HepG2 (cell line): ENCODE measurements around the gene ZNF804B. TPM values are rescaled to one million over a fixed set of nuclear protein-coding genes. Genes with fewer than 3 reads are reported as not detected.

Experiments used
- ATAC-seq: fragments of 200-7000 bp; cut with Tn5 transposase; 3 replicates; pipeline ENCODE4 v1.9.1; 2020; ENCODE audit warnings: mild to moderate bottlenecking, moderate library complexity
- BruUV-seq: library from RNA; stranded (reverse); fragments of 400-500 nt; replicated peaks from 2 replicates; lab custom pipeline; 2021; lab: Mats Ljungman, UMichigan
- CTCF ChIA-PET: fragments of 300-600 bp; formaldehyde crosslinking; extraction: SDS; loops from one replicate; lab custom pipeline; 2021; ENCODE audit warnings: low total read pairs, inconsistent platforms, low intra/inter-chr PET ratio; lab: Yijun Ruan, JAX
- POLR2A ChIA-PET: fragments of 350-600 bp; sonication (Branson Sonifier 250); formaldehyde crosslinking; loops from one replicate; lab custom pipeline; 2020; ENCODE audit warnings: antibody characterized with exemption, inconsistent platforms; lab: Yijun Ruan, JAX
- DNase-seq: peaks from one replicate; pipeline ENCODE4 v3.0.0-alpha.2; 2015; ENCODE audit warnings: low spot score
- FAIRE-seq: peaks from 3 replicates; lab custom pipeline; 2011; peaks lifted over from hg19 to GRCh38; lab: Jason Lieb, UNC
- H2AFZ ChIP-seq: one replicate; pipeline ENCODE4 v1.6.1; 2011; ENCODE audit warnings: low read length, inconsistent platforms
- H3K27ac ChIP-seq: fragments of 300-600 bp; 3 replicates; pipeline ENCODE4 v1.8.0; 2011; ENCODE audit warnings: mixed run types, mild to moderate bottlenecking, mixed read lengths, low read length, inconsistent platforms; ENCODE audit not compliant: insufficient read depth; ENCODE audit errors: extremely low read length
- H3K27me3 ChIP-seq, 2 experiments: fragments of 200-600 bp in 1 of 2; 2 replicates in 1 of 2; 3 replicates in 1 of 2; pipeline versions ENCODE4 v1.6.0 to v1.8.0; 2011; ENCODE audit warnings: low read length in 2 of 2, mild to moderate bottlenecking in 2 of 2, moderate library complexity in 2 of 2, inconsistent platforms in 1 of 2; ENCODE audit not compliant: insufficient read depth in 2 of 2, control insufficient read depth in 1 of 2
- H3K36me3 ChIP-seq, 2 experiments: fragments of 200-600 bp in 1 of 2; replicated peaks in 1 of 2; 2 replicates in 1 of 2; 3 replicates in 1 of 2; pipeline versions ENCODE4 v1.5.1 to v1.8.0; 2011; ENCODE audit warnings: low read length in 2 of 2, inconsistent platforms in 1 of 2; ENCODE audit not compliant: insufficient read depth in 2 of 2, control insufficient read depth in 1 of 2
- H3K4me1 ChIP-seq: 2 replicates; pipeline ENCODE4 v1.5.1; 2012; ENCODE audit warnings: low read length, inconsistent platforms; ENCODE audit not compliant: insufficient read depth
- H3K4me2 ChIP-seq: 2 replicates; pipeline ENCODE4 v1.6.0; 2011; ENCODE audit warnings: low read depth, low read length, inconsistent platforms
- H3K4me3 ChIP-seq, 3 experiments: fragments of 200-600 bp in 1 of 3; sonication (generic), shearing (Covaris generic) in 1 of 3; replicated peaks in 1 of 3; 2 replicates each; pipeline ENCODE4 v1.5.1; 2011 to 2016; ENCODE audit warnings: low read length in 3 of 3, inconsistent platforms in 2 of 3, low read depth in 2 of 3, mild to moderate bottlenecking in 2 of 3, control low read depth in 1 of 3, mixed read lengths in 1 of 3; ENCODE audit not compliant: insufficient read depth in 1 of 3
- H3K79me2 ChIP-seq: one replicate; pipeline ENCODE4 v1.6.1; 2011; ENCODE audit warnings: low read length, inconsistent platforms; ENCODE audit not compliant: insufficient read depth
- H3K9ac ChIP-seq: 2 replicates; pipeline ENCODE4 v1.6.0; 2011; ENCODE audit warnings: mild to moderate bottlenecking, low read depth, low read length, inconsistent platforms; ENCODE audit not compliant: insufficient read depth
- H3K9me3 ChIP-seq: 2 replicates; pipeline ENCODE4 v1.5.1; 2012; ENCODE audit warnings: mild to moderate bottlenecking, low read length
- H4K20me1 ChIP-seq: 2 replicates; pipeline ENCODE4 v1.6.0; 2011; ENCODE audit warnings: inconsistent platforms, mild to moderate bottlenecking, low read length, moderate library complexity; ENCODE audit not compliant: insufficient read depth
- CHD2 ChIP-seq: IDR thresholded peaks from 2 replicates; pipeline ENCODE4 v1.6.1; 2011; ENCODE audit warnings: low read depth, low read length, improper control_type of control experiment
- TFDP1 ChIP-seq: IDR thresholded peaks from 2 replicates; pipeline ENCODE4 v1.6.1; 2016; ENCODE audit warnings: missing compliant biosample characterization, missing genetic modification reagents, borderline replicate concordance
- XRCC5 ChIP-seq: fragments of 200-400 bp; formaldehyde crosslinking; optimal IDR thresholded peaks from 2 replicates; pipeline ENCODE3; 2017; ENCODE audit warnings: mild to moderate bottlenecking, low read length
- ZFP91 ChIP-seq: sonication (generic); formaldehyde crosslinking; IDR thresholded peaks from 2 replicates; pipeline ENCODE4 v1.9.0; 2022; ENCODE audit warnings: missing genetic modification reagents, mild to moderate bottlenecking, borderline replicate concordance
- ZNF3 ChIP-seq: IDR thresholded peaks from 2 replicates; pipeline ENCODE4 v1.7.0; 2017; ENCODE audit warnings: inconsistent platforms
- ZNF407 ChIP-seq: sonication (generic); formaldehyde crosslinking; IDR thresholded peaks from one replicate; pipeline ENCODE4 v1.5.1; 2020; ENCODE audit warnings: mild to moderate bottlenecking, missing genetic modification reagents; ENCODE audit errors: not compliant biosample characterization
- ZNF430 ChIP-seq: sonication (generic); formaldehyde crosslinking; IDR thresholded peaks from 2 replicates; pipeline ENCODE4 v1.9.0; 2021; ENCODE audit warnings: mild to moderate bottlenecking, missing genetic modification reagents
- ZNF790 ChIP-seq: sonication (generic); formaldehyde crosslinking; IDR thresholded peaks from 2 replicates; pipeline ENCODE4 v1.8.0; 2022; ENCODE audit warnings: missing genetic modification reagents, mild to moderate bottlenecking, borderline replicate concordance
- ZSCAN9 ChIP-seq: IDR thresholded peaks from 2 replicates; pipeline ENCODE4 v1.6.1; 2016; ENCODE audit warnings: borderline replicate concordance
- WGBS: methylation state at CpG from one replicate; pipeline ENCODE4 v1.1.6; 2017; ENCODE audit warnings: low lambda C conversion rate; 5-methylcytosine and 5-hydroxymethylcytosine counted together
- in situ Hi-C: cut with HindIII; loops from 2 replicates; pipeline ENCODE4 v1.10.0; 2017; ENCODE audit warnings: low pct_unique_long_range_greater_than_20kb; ENCODE audit not compliant: extremely low pct_ligation_motif_present
- intact Hi-C: fragments of 100-400 bp; cut with micrococcal nuclease; formaldehyde crosslinking; loops from one replicate; pipeline ENCODE4 v1.10.0; 2022; ENCODE audit not compliant: unreplicated experiment
- polyA plus RNA-seq, 8 experiments: library from polyadenylated mRNA; depleted of rRNA in 3 of 8; stranded (reverse) in 7 of 8; unstranded in 1 of 8; fragments of >200 nt; fragmentation: Illumina TruSeq in 4 of 8; extraction: Trizol in 4 of 8; gene quantifications; 2 replicates each; pipeline versions ENCODE4 v1.2.1 to v1.2.3, GENCODE V29; 2011 to 2016; ENCODE audit warnings: low read depth in 4 of 8, missing spikeins in 1 of 8, mixed read lengths in 1 of 8; ENCODE audit not compliant: insufficient read depth in 1 of 8
- total RNA-seq, 5 experiments: library from RNA; depleted of rRNA; stranded (reverse); fragments of >200 nt; fragmentation: Illumina TruSeq; extraction: Trizol; gene quantifications; 2 replicates each; pipeline ENCODE4 v1.2.3, GENCODE V29; 2016; ENCODE audit warnings: low read depth in 1 of 5
- TF ChIP-seq, protein P1 (sequence below): sonication (generic); formaldehyde crosslinking; IDR thresholded peaks from 2 replicates; pipeline ENCODE4 v1.5.1; 2020; ENCODE audit warnings: missing genetic modification reagents, mild to moderate bottlenecking, borderline replicate concordance
- TF ChIP-seq, protein P2 (sequence below): sonication (generic); formaldehyde crosslinking; IDR thresholded peaks from 2 replicates; pipeline ENCODE4 v1.8.1; 2023; ENCODE audit warnings: mild to moderate bottlenecking, missing genetic modification reagents, borderline replicate concordance

The ZNF804B gene
- total and polyA plus RNA-seq, 2 of the 13 experiments (the other 11 are each of a cell fraction or from before 2014, with no cell fraction given) = not detected

DNA sequence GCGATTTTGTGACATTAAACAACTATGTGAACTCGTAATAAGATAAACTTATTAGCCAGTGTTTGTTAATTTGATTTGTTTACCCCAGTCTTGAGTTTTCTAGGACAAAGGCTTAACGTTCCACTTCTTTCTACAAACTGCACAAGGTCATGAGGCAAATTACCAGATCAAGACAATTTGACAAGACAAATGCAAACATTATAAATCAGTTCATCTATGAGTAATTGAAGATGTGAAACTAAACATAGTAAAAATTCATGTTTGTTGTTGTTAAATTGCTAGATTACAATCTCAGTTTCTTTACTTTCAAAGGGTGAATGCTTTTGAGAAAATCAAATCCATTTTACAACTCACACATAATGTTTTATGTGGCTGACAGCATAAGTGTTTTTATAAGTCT lies 13.4 kb upstream of the ZNF804B start:
- FAIRE-seq (no peak), DNase-seq (no peak), ATAC-seq (no peak)
- in situ Hi-C loops (no loop called here), intact Hi-C loops (no loop called here)
- no peak overlapping the region for H3K4me3 ChIP-seq
- H3K36me3 ChIP-seq = no peaks in the 10 kb centered on the region
- H4K20me1 ChIP-seq = no peaks in the 10 kb centered on the region
- H3K4me2 ChIP-seq = no peak overlapping the region
- POLR2A ChIA-PET = no interaction called here
- 0% methylated on average over 3 of the region's 3 CpGs for WGBS
- no peaks in the 10 kb centered on the region for H3K9me3 ChIP-seq
- no peak overlapping the region for H3K27ac ChIP-seq
- CTCF ChIA-PET = no interaction called here
- H3K9ac ChIP-seq = no peak overlapping the region
- no peaks in the 10 kb centered on the region for H3K4me1 ChIP-seq
- no peak overlapping the region for H2AFZ ChIP-seq
- no TSS peak for BruUV-seq
- no peaks in the 10 kb centered on the region for H3K79me2 ChIP-seq
- H3K27me3 ChIP-seq = no peaks in the 10 kb centered on the region
- no peak for TF ChIP-seq ZNF790 (CRISPR knock-in tag)
- TF ChIP-seq ZFP91 (CRISPR knock-in tag) = no peak
- TF ChIP-seq ZNF407 (CRISPR knock-in tag) = no peak
- TF ChIP-seq, protein P1, sequence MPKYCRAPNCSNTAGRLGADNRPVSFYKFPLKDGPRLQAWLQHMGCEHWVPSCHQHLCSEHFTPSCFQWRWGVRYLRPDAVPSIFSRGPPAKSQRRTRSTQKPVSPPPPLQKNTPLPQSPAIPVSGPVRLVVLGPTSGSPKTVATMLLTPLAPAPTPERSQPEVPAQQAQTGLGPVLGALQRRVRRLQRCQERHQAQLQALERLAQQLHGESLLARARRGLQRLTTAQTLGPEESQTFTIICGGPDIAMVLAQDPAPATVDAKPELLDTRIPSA (CRISPR knock-in tag) = no peak
- TF ChIP-seq CHD2 = no peak
- no peak for TF ChIP-seq ZNF430 (CRISPR knock-in tag)
- no peak for TF ChIP-seq XRCC5
- no peak for TF ChIP-seq ZSCAN9 (CRISPR knock-in tag)
- TF ChIP-seq TFDP1 = no peak
- TF ChIP-seq, protein P2, sequence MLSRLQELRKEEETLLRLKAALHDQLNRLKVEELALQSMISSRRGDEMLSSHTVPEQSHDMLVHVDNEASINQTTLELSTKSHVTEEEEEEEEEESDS (CRISPR knock-in tag) = no peak
- no peak for TF ChIP-seq ZNF3 (CRISPR knock-in tag)
